Liver (tissue), 9 donors: Measurements from ENCODE around the gene ZNF799. TPM values are rescaled to one million over a fixed set of nuclear protein-coding genes. Genes with fewer than 3 reads are reported as not detected.
"Not testable (repeated sequence)": the region's sequence is repeated elsewhere in the genome, so short reads cannot be mapped to it uniquely, and the experiment has no call there.

ENCODE experiments used
- DNase-seq: peaks from one replicate; pipeline ENCODE4 v3.0.0-alpha.2; 2017; ENCODE audit warnings: low spot score
- H3K27ac ChIP-seq, 2 donors: one replicate each; pipeline ENCODE4 v1.7.0; 2013; ENCODE audit warnings: inconsistent platforms in 2 of 2, low read length in 2 of 2, control low read depth in 1 of 2, low read depth in 1 of 2, mild to moderate bottlenecking in 1 of 2
- H3K27me3 ChIP-seq, 4 donors: one replicate each; pipeline versions ENCODE4 v1.6.1 to v1.7.0; 2013; ENCODE audit warnings: low read length in 3 of 4, inconsistent platforms in 1 of 4, mild to moderate bottlenecking in 1 of 4, moderate library complexity in 1 of 4; ENCODE audit not compliant: control insufficient read depth in 4 of 4, insufficient read depth in 4 of 4
- H3K36me3 ChIP-seq, 4 donors: one replicate each; pipeline versions ENCODE4 v1.6.1 to v1.7.0; 2013; ENCODE audit warnings: low read length in 3 of 4, mild to moderate bottlenecking in 3 of 4, low read depth in 1 of 4, moderate library complexity in 1 of 4; ENCODE audit not compliant: control insufficient read depth in 4 of 4, insufficient read depth in 3 of 4
- H3K4me1 ChIP-seq, 4 donors: one replicate each; pipeline versions ENCODE4 v1.6.1 to v1.7.0; 2013; ENCODE audit warnings: low read length in 3 of 4, mild to moderate bottlenecking in 3 of 4, moderate library complexity in 1 of 4; ENCODE audit not compliant: control insufficient read depth in 4 of 4, insufficient read depth in 4 of 4
- H3K4me3 ChIP-seq, 3 donors: one replicate each; pipeline versions ENCODE4 v1.6.1 to v1.7.0; 2013; ENCODE audit warnings: low read length in 3 of 3, control low read depth in 1 of 3, low read depth in 1 of 3, mild to moderate bottlenecking in 1 of 3
- H3K9ac ChIP-seq, 2 donors: one replicate each; pipeline ENCODE4 v1.7.0; 2013; ENCODE audit warnings: low read length in 2 of 2, mild to moderate bottlenecking in 2 of 2, moderate library complexity in 2 of 2, control low read depth in 1 of 2, low read depth in 1 of 2
- H3K9me3 ChIP-seq, 4 donors: one replicate each; pipeline versions ENCODE4 v1.6.1 to v1.7.0; 2013; ENCODE audit warnings: low read length in 3 of 4; ENCODE audit not compliant: control insufficient read depth in 4 of 4
- EGR1 ChIP-seq, 2 donors: IDR thresholded peaks; 2 replicates each; pipeline ENCODE4 v1.6.1; 2016 to 2018; ENCODE audit warnings: antibody characterized with exemption in 2 of 2, low read depth in 2 of 2
- FOXA1 ChIP-seq: IDR thresholded peaks from 2 replicates; pipeline ENCODE4 v1.6.1; 2016; ENCODE audit warnings: antibody characterized with exemption
- FOXA2 ChIP-seq: IDR thresholded peaks from 2 replicates; pipeline ENCODE4 v1.6.1; 2016; ENCODE audit warnings: antibody characterized with exemption
- GABPA ChIP-seq, 2 donors: IDR thresholded peaks in 1 of 2; conservative IDR thresholded peaks in 1 of 2; 2 replicates each; pipeline ENCODE4 v1.6.1; 2016; ENCODE audit warnings: antibody characterized with exemption in 2 of 2, mild to moderate bottlenecking in 1 of 2, moderate library complexity in 1 of 2
- HNF4A ChIP-seq, 2 donors: conservative IDR thresholded peaks; 2 replicates each; pipeline ENCODE4 v1.6.1; 2016; ENCODE audit warnings: antibody characterized with exemption in 2 of 2, mild to moderate bottlenecking in 2 of 2
- HNF4G ChIP-seq: IDR thresholded peaks from 2 replicates; pipeline ENCODE4 v1.6.1; 2016; ENCODE audit warnings: antibody characterized with exemption
- JUND ChIP-seq, 2 donors: IDR thresholded peaks; 2 replicates each; pipeline ENCODE4 v1.6.1; 2016; ENCODE audit warnings: antibody characterized with exemption in 2 of 2
- NR2F2 ChIP-seq: IDR thresholded peaks from 2 replicates; pipeline ENCODE4 v1.6.1; 2016; ENCODE audit warnings: antibody characterized with exemption
- RAD21 ChIP-seq, 2 donors: IDR thresholded peaks; 2 replicates each; pipeline ENCODE4 v1.6.1; 2016; ENCODE audit warnings: antibody characterized with exemption in 2 of 2, mild to moderate bottlenecking in 2 of 2
- RXRA ChIP-seq, 2 donors: IDR thresholded peaks; 2 replicates each; pipeline ENCODE4 v1.6.1; 2017 to 2018; ENCODE audit warnings: antibody characterized with exemption in 2 of 2, mild to moderate bottlenecking in 1 of 2
- SP1 ChIP-seq: IDR thresholded peaks from 2 replicates; pipeline ENCODE4 v1.6.1; 2018; ENCODE audit warnings: antibody characterized with exemption, mild to moderate bottlenecking
- TAF1 ChIP-seq: conservative IDR thresholded peaks from 2 replicates; pipeline ENCODE4 v1.6.1; 2016; ENCODE audit warnings: antibody characterized with exemption, mild to moderate bottlenecking
- YY1 ChIP-seq: IDR thresholded peaks from 2 replicates; pipeline ENCODE4 v1.6.1; 2016; ENCODE audit warnings: antibody characterized with exemption, mild to moderate bottlenecking
- WGBS: extraction: QIAGEN DNeasy Blood & Tissue Kit; methylation state at CpG from one replicate; pipeline ENCODE4 v1.1.7; 2013; 5-methylcytosine and 5-hydroxymethylcytosine counted together
- polyA plus RNA-seq, 2 donors: library from polyadenylated mRNA; stranded (reverse) in 1 of 2; unstranded in 1 of 2; fragments of 200-250 nt in 1 of 2; fragments of >200 nt in 1 of 2; fragmentation: Nextera tagmentation in 1 of 2; extraction: Ambion mirVana in 1 of 2; gene quantifications; one replicate each; pipeline versions ENCODE4 v1.2.1 to v1.2.3, GENCODE V29; 2013 to 2015
- total RNA-seq, 2 donors: library from RNA; depleted of rRNA; stranded (reverse); fragments of >200 nt; gene quantifications; one replicate each; pipeline ENCODE4 v1.2.3, GENCODE V29; 2014
- TF ChIP-seq, protein P1 (sequence below): fragments of 150-350 bp; IDR thresholded peaks from 2 replicates; pipeline ENCODE4 v1.5.1; 2017; ENCODE audit warnings: improper control_type of control experiment, low read depth, low read length; ENCODE audit not compliant: missing input control
- TF ChIP-seq, protein P2 (sequence below): IDR thresholded peaks from 2 replicates; pipeline ENCODE4 v1.6.1; 2016; ENCODE audit warnings: antibody characterized with exemption
- TF ChIP-seq, protein P3 (sequence below): IDR thresholded peaks from 2 replicates; pipeline ENCODE4 v1.6.1; 2016; ENCODE audit warnings: antibody characterized with exemption
- TF ChIP-seq, protein P4 (sequence below): IDR thresholded peaks from 2 replicates; pipeline ENCODE4 v1.6.1; 2016; ENCODE audit warnings: antibody characterized with exemption, mild to moderate bottlenecking
- TF ChIP-seq, protein P5 (sequence below): IDR thresholded peaks from 2 replicates; pipeline ENCODE4 v1.6.1; 2016; ENCODE audit warnings: antibody characterized with exemption
- donor health status: healthy.
- donor health status: healthy.
- donor health status: healthy.
- donor health status: healthy.
- donor health status: healthy.

ZNF799 gene
- total and polyA plus RNA-seq, 4 donors = 1.6 to 5.3 (median 2.5) TPM

DNA sequence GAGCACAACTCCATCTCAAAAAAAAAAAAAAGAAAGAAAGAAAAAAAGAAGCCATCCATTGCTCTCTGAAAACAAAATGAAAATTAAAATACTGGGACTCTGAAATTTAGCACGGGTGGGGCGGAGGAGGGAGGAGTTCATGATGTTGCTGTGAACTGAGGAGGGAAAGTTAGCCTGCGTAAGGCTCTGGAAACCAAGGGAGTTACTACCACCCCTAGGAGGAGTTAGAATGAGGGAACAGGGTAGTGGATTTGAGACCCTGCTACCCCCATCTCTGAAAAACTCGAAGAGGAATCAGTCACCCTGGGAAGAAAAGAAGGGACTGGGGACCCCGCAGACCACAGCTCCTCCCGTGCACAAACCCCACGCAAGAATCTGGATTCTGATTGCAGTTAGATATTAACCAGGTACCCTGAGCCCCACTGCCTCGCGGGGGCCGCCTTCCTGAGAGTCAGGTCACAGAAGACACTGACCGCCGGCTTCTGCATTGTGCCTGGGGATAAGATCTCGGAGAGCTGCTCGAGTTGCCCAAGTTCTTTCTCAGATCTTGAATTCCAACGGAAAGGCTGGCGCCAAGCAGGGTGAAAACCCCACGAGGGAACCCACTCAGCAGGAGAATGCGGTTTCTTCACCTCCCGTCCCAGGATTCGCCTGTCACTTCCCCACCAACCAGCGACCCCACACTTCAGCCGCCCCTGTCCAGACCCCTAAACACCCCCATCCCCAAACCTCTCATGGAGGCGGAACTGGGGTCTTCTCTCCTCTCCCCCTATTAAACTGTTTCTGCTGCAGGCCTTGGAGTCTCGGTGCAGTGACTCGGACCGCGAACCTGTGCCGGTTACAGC is 36.5 kb downstream of the ZNF799 start:
- peak overlapping the region; percentile 73 to 81 for H3K27ac ChIP-seq
- H3K9me3 ChIP-seq = peaks cover 0 to 2% (median 0%) of the 10 kb centered on the region in 4 donors
- TF ChIP-seq SP1 (no peak), EGR1 (IDR thresholded peaks at IDR 0.05; ENCODE audit: low read depth in 2 of 2) (no peak), FOXA1 (no peak), GABPA (IDR thresholded peaks at IDR 0.05 in 1 of 2, conservative IDR thresholded peaks at IDR 0.05 in 1 of 2) (no peak), RAD21 (IDR thresholded peaks at IDR 0.05) (no peak), RXRA (IDR thresholded peaks at IDR 0.05) (no peak), TAF1 (no peak), HNF4A (conservative IDR thresholded peaks at IDR 0.05) (no peak), JUND (IDR thresholded peaks at IDR 0.05) (no peak), FOXA2 (no peak)
- TF ChIP-seq, protein P1, sequence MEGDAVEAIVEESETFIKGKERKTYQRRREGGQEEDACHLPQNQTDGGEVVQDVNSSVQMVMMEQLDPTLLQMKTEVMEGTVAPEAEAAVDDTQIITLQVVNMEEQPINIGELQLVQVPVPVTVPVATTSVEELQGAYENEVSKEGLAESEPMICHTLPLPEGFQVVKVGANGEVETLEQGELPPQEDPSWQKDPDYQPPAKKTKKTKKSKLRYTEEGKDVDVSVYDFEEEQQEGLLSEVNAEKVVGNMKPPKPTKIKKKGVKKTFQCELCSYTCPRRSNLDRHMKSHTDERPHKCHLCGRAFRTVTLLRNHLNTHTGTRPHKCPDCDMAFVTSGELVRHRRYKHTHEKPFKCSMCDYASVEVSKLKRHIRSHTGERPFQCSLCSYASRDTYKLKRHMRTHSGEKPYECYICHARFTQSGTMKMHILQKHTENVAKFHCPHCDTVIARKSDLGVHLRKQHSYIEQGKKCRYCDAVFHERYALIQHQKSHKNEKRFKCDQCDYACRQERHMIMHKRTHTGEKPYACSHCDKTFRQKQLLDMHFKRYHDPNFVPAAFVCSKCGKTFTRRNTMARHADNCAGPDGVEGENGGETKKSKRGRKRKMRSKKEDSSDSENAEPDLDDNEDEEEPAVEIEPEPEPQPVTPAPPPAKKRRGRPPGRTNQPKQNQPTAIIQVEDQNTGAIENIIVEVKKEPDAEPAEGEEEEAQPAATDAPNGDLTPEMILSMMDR = no peak
- TF ChIP-seq, protein P2, sequence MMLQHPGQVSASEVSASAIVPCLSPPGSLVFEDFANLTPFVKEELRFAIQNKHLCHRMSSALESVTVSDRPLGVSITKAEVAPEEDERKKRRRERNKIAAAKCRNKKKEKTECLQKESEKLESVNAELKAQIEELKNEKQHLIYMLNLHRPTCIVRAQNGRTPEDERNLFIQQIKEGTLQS = no peak
- peak overlapping the region; percentile 32 to 77 for H3K9ac ChIP-seq
- H3K27me3 ChIP-seq = no peaks in the 10 kb centered on the region
- H3K36me3 ChIP-seq = no peaks in the 10 kb centered on the region
- H3K4me1 ChIP-seq = peaks cover 0 to 14% (median 0%) of the 10 kb centered on the region in 4 donors
- peak; percentile 40 for DNase-seq
- peak overlapping the region; percentile 56 to 94 (median 73) for H3K4me3 ChIP-seq
- WGBS = 5% methylated on average over 28 of the region's 28 CpGs

DNA sequence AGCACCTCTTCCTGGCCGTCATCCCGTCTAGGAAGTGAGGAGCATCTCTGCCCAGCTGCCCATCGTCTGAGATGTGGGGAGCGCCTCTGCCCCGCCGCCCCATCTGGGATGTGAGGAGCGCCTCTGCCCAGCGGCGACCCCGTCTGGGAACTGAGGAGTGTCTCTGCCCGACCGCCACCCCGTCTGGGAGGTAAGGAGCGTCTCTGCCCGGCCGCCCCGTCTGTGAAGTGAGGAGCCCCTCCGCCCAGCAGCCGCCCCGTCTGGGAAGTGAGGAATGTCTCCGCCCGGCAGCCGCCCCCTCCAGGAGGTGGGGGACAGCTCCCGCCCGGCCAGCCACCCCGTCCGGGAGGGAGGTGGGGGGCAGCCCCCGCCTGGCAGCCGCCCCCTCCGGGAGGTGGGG is 38.8 kb downstream of the ZNF799 start:
- not testable (repeated sequence) for DNase-seq
- 98% methylated on average over 30 of the region's 30 CpGs for whole genome bisulfite sequencing

DNA sequence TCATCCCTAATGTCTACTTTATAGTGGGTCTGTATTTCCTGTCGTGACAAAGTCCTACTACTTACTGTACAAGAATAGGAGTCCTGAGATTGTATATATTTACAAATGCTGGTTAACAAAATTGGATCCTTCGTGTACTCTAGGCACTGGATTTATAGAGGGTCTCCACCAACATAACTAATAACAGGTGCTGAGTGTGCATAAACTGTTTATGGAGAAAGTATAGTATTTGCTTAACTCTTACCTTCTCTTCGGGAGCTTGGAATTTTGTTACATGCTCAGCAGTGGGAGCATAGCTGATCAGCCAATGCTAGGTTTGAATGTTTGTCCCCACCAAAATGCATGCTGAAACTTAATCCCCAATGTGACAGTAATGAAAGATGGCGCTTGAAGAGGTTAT is 47.7 kb downstream of the ZNF799 start:
- peak overlapping the region in 2 of 3 donors; percentile 42 to 54 for H3K4me3 ChIP-seq
- WGBS = 96% methylated on average over 4 of the region's 4 CpGs
- H3K27ac ChIP-seq = no peak overlapping the region
- no peaks in the 10 kb centered on the region for H3K4me1 ChIP-seq
- H3K9me3 ChIP-seq = peaks cover 36 to 64% (median 50%) of the 10 kb centered on the region in 4 donors
- DNase-seq = no peak
- no peaks in the 10 kb centered on the region for H3K27me3 ChIP-seq
- H3K36me3 ChIP-seq = peaks cover 9 to 36% (median 28%) of the 10 kb centered on the region in 4 donors
- no peak overlapping the region for H3K9ac ChIP-seq
- no peak for TF ChIP-seq FOXA1
- TF ChIP-seq, protein P3, sequence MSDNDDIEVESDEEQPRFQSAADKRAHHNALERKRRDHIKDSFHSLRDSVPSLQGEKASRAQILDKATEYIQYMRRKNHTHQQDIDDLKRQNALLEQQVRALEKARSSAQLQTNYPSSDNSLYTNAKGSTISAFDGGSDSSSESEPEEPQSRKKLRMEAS = no peak
- TF ChIP-seq RAD21 (IDR thresholded peaks at IDR 0.05) = no peak
- TF ChIP-seq YY1 = no peak
- no peak for TF ChIP-seq HNF4G
- no peak for TF ChIP-seq RXRA (IDR thresholded peaks at IDR 0.05)
- TF ChIP-seq, protein P4, sequence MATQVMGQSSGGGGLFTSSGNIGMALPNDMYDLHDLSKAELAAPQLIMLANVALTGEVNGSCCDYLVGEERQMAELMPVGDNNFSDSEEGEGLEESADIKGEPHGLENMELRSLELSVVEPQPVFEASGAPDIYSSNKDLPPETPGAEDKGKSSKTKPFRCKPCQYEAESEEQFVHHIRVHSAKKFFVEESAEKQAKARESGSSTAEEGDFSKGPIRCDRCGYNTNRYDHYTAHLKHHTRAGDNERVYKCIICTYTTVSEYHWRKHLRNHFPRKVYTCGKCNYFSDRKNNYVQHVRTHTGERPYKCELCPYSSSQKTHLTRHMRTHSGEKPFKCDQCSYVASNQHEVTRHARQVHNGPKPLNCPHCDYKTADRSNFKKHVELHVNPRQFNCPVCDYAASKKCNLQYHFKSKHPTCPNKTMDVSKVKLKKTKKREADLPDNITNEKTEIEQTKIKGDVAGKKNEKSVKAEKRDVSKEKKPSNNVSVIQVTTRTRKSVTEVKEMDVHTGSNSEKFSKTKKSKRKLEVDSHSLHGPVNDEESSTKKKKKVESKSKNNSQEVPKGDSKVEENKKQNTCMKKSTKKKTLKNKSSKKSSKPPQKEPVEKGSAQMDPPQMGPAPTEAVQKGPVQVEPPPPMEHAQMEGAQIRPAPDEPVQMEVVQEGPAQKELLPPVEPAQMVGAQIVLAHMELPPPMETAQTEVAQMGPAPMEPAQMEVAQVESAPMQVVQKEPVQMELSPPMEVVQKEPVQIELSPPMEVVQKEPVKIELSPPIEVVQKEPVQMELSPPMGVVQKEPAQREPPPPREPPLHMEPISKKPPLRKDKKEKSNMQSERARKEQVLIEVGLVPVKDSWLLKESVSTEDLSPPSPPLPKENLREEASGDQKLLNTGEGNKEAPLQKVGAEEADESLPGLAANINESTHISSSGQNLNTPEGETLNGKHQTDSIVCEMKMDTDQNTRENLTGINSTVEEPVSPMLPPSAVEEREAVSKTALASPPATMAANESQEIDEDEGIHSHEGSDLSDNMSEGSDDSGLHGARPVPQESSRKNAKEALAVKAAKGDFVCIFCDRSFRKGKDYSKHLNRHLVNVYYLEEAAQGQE = no peak
- no peak for TF ChIP-seq TAF1
- TF ChIP-seq SP1 = no peak
- TF ChIP-seq NR2F2 = no peak
- TF ChIP-seq, protein P5, sequence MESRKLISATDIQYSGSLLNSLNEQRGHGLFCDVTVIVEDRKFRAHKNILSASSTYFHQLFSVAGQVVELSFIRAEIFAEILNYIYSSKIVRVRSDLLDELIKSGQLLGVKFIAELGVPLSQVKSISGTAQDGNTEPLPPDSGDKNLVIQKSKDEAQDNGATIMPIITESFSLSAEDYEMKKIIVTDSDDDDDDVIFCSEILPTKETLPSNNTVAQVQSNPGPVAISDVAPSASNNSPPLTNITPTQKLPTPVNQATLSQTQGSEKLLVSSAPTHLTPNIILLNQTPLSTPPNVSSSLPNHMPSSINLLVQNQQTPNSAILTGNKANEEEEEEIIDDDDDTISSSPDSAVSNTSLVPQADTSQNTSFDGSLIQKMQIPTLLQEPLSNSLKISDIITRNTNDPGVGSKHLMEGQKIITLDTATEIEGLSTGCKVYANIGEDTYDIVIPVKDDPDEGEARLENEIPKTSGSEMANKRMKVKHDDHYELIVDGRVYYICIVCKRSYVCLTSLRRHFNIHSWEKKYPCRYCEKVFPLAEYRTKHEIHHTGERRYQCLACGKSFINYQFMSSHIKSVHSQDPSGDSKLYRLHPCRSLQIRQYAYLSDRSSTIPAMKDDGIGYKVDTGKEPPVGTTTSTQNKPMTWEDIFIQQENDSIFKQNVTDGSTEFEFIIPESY = no peak

More for the DNA sequence above, 38.8 kb downstream of the ZNF799 start:
- H3K36me3 ChIP-seq, H3K27me3 ChIP-seq, H3K9ac ChIP-seq, H3K9me3 ChIP-seq, H3K27ac ChIP-seq, H3K4me3 ChIP-seq: not testable (repeated sequence)
- peaks cover 0 to 14% (median 0%) of the 10 kb centered on the region in 4 donors for H3K4me1 ChIP-seq
